ENCODE results near the gene ZNF664. TPM values are rescaled to one million over a fixed set of nuclear protein-coding genes. Genes with fewer than 3 reads are reported as not detected.
A peak's percentile ranks its signal among the peaks of the same experiment; 100 is the strongest.

Gene ZNF664
- total and polyA plus RNA-seq, 8 donors = 23.0 to 72.7 (median 56.7) TPM

- DNase-seq (no peak), FAIRE-seq (no peak), ATAC-seq (no peak)
- TF ChIP-seq CTCF (IDR thresholded peaks at IDR 0.05) = no peak
- peaks cover 9 to 31% (median 30%) of the 10 kb centered on the region in 3 donors for H3K4me1 ChIP-seq
- H3K9me3 ChIP-seq = no peaks in the 10 kb centered on the region
- H3K27me3 ChIP-seq = no peaks in the 10 kb centered on the region
- intact Hi-C loops (cut with DNase I) = loop anchor here in 1 of 3 donors (10.0 kb wide), 1 partner anchor 82 kb away; no protein-coding TSS in a partner anchor
- WGBS, 2 donors = 63 to 73% methylated on average over 3 of the region's 3 CpGs
- H3K27ac ChIP-seq = no peak overlapping the region
- no peaks in the 10 kb centered on the region for H3K36me3 ChIP-seq
- H3K4me3 ChIP-seq = no peak overlapping the region
Measured at GRCh38 chr12:123986374-123986965, 13.5 kb downstream of the ZNF664 start.

GRCh38 chr12:123987022-123987421 lies 14.0 kb downstream of the ZNF664 start:
- Histone ChIP-seq H3K4me3 (no peak overlapping the region), H3K9me3 (no peaks in the 10 kb centered on the region), H3K36me3 (no peaks in the 10 kb centered on the region), H3K27me3 (no peaks in the 10 kb centered on the region), H3K4me1 (peaks cover 9 to 35% (median 31%) of the 10 kb centered on the region in 3 donors), H3K27ac (no peak overlapping the region)
- ATAC-seq = no peak
- WGBS, 2 donors = 73 to 77% methylated on average over 2 of the region's 2 CpGs
- intact Hi-C loops (cut with DNase I) = loop anchor here in 1 of 3 donors (10.0 kb wide), 1 partner anchor 82 kb away; no protein-coding TSS in a partner anchor
- FAIRE-seq = no peak
- no peak for TF ChIP-seq CTCF (IDR thresholded peaks at IDR 0.05)
- DNase-seq = no peak

GRCh38 chr12:123989168-123989567 lies 16.2 kb downstream of the ZNF664 start:
- no peak for DNase-seq
- intact Hi-C loops (cut with DNase I) = loop anchor here in 1 of 3 donors (10.0 kb wide), 1 partner anchor 84 kb away; no protein-coding TSS in a partner anchor
- no peak for FAIRE-seq
- no peaks in the 10 kb centered on the region for H3K9me3 ChIP-seq
- H3K4me3 ChIP-seq = no peak overlapping the region
- no peaks in the 10 kb centered on the region for H3K27me3 ChIP-seq
- H3K36me3 ChIP-seq = no peaks in the 10 kb centered on the region
- peak overlapping the region in 1 of 4 donors; percentile 63 for H3K27ac ChIP-seq
- peaks cover 9 to 56% (median 36%) of the 10 kb centered on the region in 3 donors for H3K4me1 ChIP-seq
- ATAC-seq = no peak
- 71 to 77% methylated on average over 5 of the region's 5 CpGs for WGBS, 2 donors
- TF ChIP-seq CTCF (IDR thresholded peaks at IDR 0.05) = no peak

- Histone ChIP-seq H3K9me3 (no peaks in the 10 kb centered on the region), H3K36me3 (no peaks in the 10 kb centered on the region), H3K4me3 (no peak overlapping the region), H3K27ac (peak overlapping the region in 3 of 4 donors; percentile 4 to 63 (median 23)), H3K27me3 (no peaks in the 10 kb centered on the region), H3K4me1 (peaks cover 9 to 60% (median 36%) of the 10 kb centered on the region in 3 donors)
- TF ChIP-seq CTCF (IDR thresholded peaks at IDR 0.05) = no peak
- DNase-seq (no peak), ATAC-seq (no peak), FAIRE-seq (no peak)
- intact Hi-C loops (cut with DNase I) = loop anchor here in 1 of 3 donors (10.0 kb wide), 1 partner anchor 85 kb away; no protein-coding TSS in a partner anchor
- WGBS, 2 donors = 78 to 81% methylated on average over 1 of the region's 1 CpG
Measured at GRCh38 chr12:123989753-123990152, 16.7 kb downstream of the ZNF664 start.

GRCh38 chr12:123990511-123990910 lies 17.5 kb downstream of the ZNF664 start:
- ATAC-seq = peak in 3 of 4 donors; percentile 58 to 67 (median 64)
- no peak for DNase-seq
- intact Hi-C loops (cut with DNase I) = no loop called here
- H3K27ac ChIP-seq = peak overlapping the region in 3 of 4 donors; percentile 4 to 63 (median 23)
- WGBS, 2 donors = 34 to 35% methylated on average over 4 of the region's 4 CpGs
- H3K9me3 ChIP-seq = no peaks in the 10 kb centered on the region
- no peaks in the 10 kb centered on the region for H3K36me3 ChIP-seq
- peak overlapping the region in 1 of 4 donors; percentile 3 for H3K4me3 ChIP-seq
- H3K27me3 ChIP-seq = no peaks in the 10 kb centered on the region
- peaks cover 9 to 60% (median 36%) of the 10 kb centered on the region in 3 donors for H3K4me1 ChIP-seq
- no peak for FAIRE-seq
- TF ChIP-seq CTCF (IDR thresholded peaks at IDR 0.05) = no peak

Data from pancreas (tissue), 10 donors.